SH-SY5Y (cell line): ENCODE data around the gene MACROD2.

Source experiments
- GATA2 ChIP-seq: IDR thresholded peaks from 2 replicates; pipeline ENCODE4 v1.6.1; 2011; ENCODE audit warnings: mild to moderate bottlenecking, low read depth, low read length
- GATA3 ChIP-seq: IDR thresholded peaks from 2 replicates; pipeline ENCODE4 v1.6.1; 2011; ENCODE audit warnings: low read depth, mild to moderate bottlenecking, low read length, moderate library complexity

DNA sequence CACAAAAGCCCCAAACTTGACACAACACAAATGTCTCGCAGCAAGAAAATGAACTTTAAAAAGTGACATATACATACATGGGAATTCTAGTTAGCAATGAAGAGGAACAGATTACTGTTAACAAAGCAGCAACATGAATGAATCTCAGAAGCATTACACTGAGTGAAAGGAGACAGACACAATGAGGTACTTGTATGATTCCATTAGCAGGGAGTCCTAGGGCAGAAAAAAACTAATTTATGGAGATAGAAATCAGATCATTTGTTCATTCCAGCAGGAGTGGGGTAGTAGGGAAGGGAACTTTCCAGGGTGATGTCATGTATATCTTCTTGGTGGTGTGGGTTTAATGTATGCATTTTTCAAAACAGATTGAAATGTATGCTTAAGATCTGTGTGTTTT lies 2053.6 kb downstream of the MACROD2 start:
- TF ChIP-seq GATA2 (no peak), GATA3 (no peak; the same call in 1 of the 2 replicates)
